ENCODE data around the gene XPO6.
"Not testable (repeated sequence)": the region's sequence is repeated elsewhere in the genome, so short reads cannot be mapped to it uniquely, and the experiment has no call there.

XPO6 gene

GRCh38 chr16:28257256-28257655, 45.5 kb upstream of the XPO6 start:
- DNase-seq (ENCODE audit: low spot score) = no peak
- in situ Hi-C loops (cut with MboI; ENCODE audit: low pct_unique_long_range_greater_than_20kb, low sequenced_read_pairs, unreplicated experiment) = no loop called here
- TF ChIP-seq CTCF (IDR thresholded peaks at IDR 0.05; ENCODE audit: extremely low read depth, insufficient read depth, missing control alignments) = no peak

GRCh38 chr16:28255838-28256237, 44.1 kb upstream of the XPO6 start:
- in situ Hi-C loops (cut with MboI; ENCODE audit: low pct_unique_long_range_greater_than_20kb, low sequenced_read_pairs, unreplicated experiment) = no loop called here
- TF ChIP-seq CTCF (IDR thresholded peaks at IDR 0.05; ENCODE audit: extremely low read depth, insufficient read depth, missing control alignments) = no peak
- no peak for DNase-seq (ENCODE audit: low spot score)

GRCh38 chr16:28254158-28254557, 42.4 kb upstream of the XPO6 start:
- no peak for DNase-seq (ENCODE audit: low spot score)
- TF ChIP-seq CTCF (IDR thresholded peaks at IDR 0.05; ENCODE audit: extremely low read depth, insufficient read depth, missing control alignments) = no peak
- in situ Hi-C loops (cut with MboI; ENCODE audit: low pct_unique_long_range_greater_than_20kb, low sequenced_read_pairs, unreplicated experiment) = no loop called here

- in situ Hi-C loops (cut with MboI; ENCODE audit: low pct_unique_long_range_greater_than_20kb, low sequenced_read_pairs, unreplicated experiment) = no loop called here
- TF ChIP-seq CTCF (IDR thresholded peaks at IDR 0.05; ENCODE audit: extremely low read depth, insufficient read depth, missing control alignments) = no peak
- DNase-seq (ENCODE audit: low spot score) = no peak
Measured at GRCh38 chr16:28250999-28251398, 39.2 kb upstream of the XPO6 start.

- DNase-seq (ENCODE audit: low spot score); in situ Hi-C loops (cut with MboI; ENCODE audit: low pct_unique_long_range_greater_than_20kb, low sequenced_read_pairs, unreplicated experiment): not testable (repeated sequence)
Measured at GRCh38 chr16:28249483-28249882, 37.7 kb upstream of the XPO6 start.

GRCh38 chr16:28241924-28242323, 30.2 kb upstream of the XPO6 start:
- in situ Hi-C loops (cut with MboI; ENCODE audit: low pct_unique_long_range_greater_than_20kb, low sequenced_read_pairs, unreplicated experiment) = no loop called here
- no peak for DNase-seq (ENCODE audit: low spot score)
- TF ChIP-seq CTCF (IDR thresholded peaks at IDR 0.05; ENCODE audit: extremely low read depth, insufficient read depth, missing control alignments) = no peak

- DNase-seq (ENCODE audit: low spot score) = no peak
Measured at GRCh38 chr16:28237754-28238357, 26.1 kb upstream of the XPO6 start.

More at GRCh38 chr16:28237754-28238357, 26.1 kb upstream of the XPO6 start:
- TF ChIP-seq CTCF (IDR thresholded peaks at IDR 0.05; ENCODE audit: extremely low read depth, insufficient read depth, missing control alignments) = no peak
- in situ Hi-C loops (cut with MboI; ENCODE audit: low pct_unique_long_range_greater_than_20kb, low sequenced_read_pairs, unreplicated experiment) = no loop called here

All from GM13977 (cell line).